ENCODE data around the gene CRIP1.

DNA sequence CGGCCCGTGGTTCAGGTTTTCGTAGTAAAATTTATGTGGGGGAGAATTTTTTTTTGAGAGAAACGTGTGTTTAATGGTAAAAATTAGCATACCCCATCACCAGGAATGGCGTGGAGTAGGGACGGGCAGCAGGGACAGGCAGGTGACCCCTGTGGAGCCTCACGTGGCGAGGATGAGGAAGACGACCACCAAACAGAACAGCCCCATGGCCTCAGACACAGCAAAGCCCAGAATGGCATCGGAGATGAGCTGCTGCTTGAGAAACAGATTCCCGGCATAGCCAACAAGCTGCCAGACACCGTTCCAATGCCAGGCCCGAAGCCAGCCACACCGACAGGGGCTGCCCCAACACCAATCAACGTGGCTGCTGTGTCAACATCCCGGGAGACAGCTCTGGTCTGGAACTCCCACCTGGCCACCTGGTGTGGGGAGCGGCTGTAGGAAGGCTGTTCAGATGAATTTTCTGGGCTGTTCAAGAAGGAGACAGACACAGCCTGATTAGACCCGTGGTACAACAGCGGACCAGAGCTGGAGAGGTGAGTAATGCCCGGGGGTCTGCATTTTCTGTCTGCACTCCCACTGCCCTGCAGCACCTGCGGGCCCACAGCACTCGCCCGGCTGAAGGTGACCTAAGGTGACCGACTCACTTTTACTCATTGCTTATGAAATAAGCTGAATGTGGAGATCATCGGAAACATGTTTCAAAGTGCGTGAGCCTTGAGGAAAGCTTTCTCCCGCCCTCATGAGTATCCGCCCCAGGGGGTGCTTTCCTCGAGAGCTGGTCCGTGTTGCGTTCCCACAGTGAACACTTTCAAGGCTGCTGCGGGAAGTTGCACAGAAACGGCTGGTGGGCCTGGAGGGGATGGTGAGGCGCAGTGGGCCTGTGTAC, 50.2 kb downstream of the CRIP1 start:
- TF ChIP-seq, protein P1, sequence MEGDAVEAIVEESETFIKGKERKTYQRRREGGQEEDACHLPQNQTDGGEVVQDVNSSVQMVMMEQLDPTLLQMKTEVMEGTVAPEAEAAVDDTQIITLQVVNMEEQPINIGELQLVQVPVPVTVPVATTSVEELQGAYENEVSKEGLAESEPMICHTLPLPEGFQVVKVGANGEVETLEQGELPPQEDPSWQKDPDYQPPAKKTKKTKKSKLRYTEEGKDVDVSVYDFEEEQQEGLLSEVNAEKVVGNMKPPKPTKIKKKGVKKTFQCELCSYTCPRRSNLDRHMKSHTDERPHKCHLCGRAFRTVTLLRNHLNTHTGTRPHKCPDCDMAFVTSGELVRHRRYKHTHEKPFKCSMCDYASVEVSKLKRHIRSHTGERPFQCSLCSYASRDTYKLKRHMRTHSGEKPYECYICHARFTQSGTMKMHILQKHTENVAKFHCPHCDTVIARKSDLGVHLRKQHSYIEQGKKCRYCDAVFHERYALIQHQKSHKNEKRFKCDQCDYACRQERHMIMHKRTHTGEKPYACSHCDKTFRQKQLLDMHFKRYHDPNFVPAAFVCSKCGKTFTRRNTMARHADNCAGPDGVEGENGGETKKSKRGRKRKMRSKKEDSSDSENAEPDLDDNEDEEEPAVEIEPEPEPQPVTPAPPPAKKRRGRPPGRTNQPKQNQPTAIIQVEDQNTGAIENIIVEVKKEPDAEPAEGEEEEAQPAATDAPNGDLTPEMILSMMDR (IDR thresholded peaks at IDR 0.05; ENCODE audit: low read depth, low read length): no peak
- no peak for TF ChIP-seq EZH2phosphoT487 (IDR thresholded peaks at IDR 0.05; ENCODE audit: low read depth)

Data from OCI-LY3 (cell line).